B cell (primary cell): ENCODE results near the gene UPK3BL2. TPM values are rescaled to one million over a fixed set of nuclear protein-coding genes. Genes with fewer than 3 reads are reported as not detected.
"Not testable (repeated sequence)": the region's sequence is repeated elsewhere in the genome, so short reads cannot be mapped to it uniquely, and the experiment has no call there.

Experiments used
- ATAC-seq: fragments of 200-7000 bp; cut with Tn5 transposase; one replicate; pipeline ENCODE4 v1.10.0; 2021; ENCODE audit warnings: low read depth, mild to moderate bottlenecking, moderate number of reproducible peaks, moderate library complexity
- CTCF ChIA-PET: fragments of 350-600 bp; sonication (Branson Sonifier 250); formaldehyde crosslinking; loops from one replicate; lab custom pipeline; 2021; ENCODE audit warnings: antibody characterized with exemption, inconsistent platforms; lab: Charles Lee
- POLR2A ChIA-PET: fragments of 350-600 bp; sonication (Branson Sonifier 250); formaldehyde crosslinking; loops from one replicate; lab custom pipeline; 2021; ENCODE audit warnings: antibody characterized with exemption; lab: Charles Lee
- DNase-seq: peaks from one replicate; pipeline ENCODE4 v3.0.0; 2013
- H2AFZ ChIP-seq: 2 replicates; pipeline ENCODE4 v1.6.1; 2012; ENCODE audit warnings: mild to moderate bottlenecking, low read depth, low read length; ENCODE audit not compliant: insufficient read depth, poor library complexity, severe bottlenecking
- H3K27ac ChIP-seq, 2 donors: 1 replicate in 1 of 2; 2 replicates in 1 of 2; pipeline ENCODE4 v1.5.1; 2012 to 2013; ENCODE audit warnings: low read length in 2 of 2, mild to moderate bottlenecking in 2 of 2, moderate library complexity in 1 of 2
- H3K27me3 ChIP-seq, 4 experiments: fragments of 200-600 bp in 1 of 4; sonication (generic) in 1 of 4; replicated peaks in 1 of 4; 1 replicate in 2 of 4; 2 replicates in 2 of 4; pipeline versions ENCODE4 v1.6.1 to v1.7.0; 2013 to 2016; ENCODE audit warnings: low read length in 3 of 4, mild to moderate bottlenecking in 2 of 4, mixed read lengths in 1 of 4, moderate library complexity in 1 of 4; ENCODE audit not compliant: insufficient read depth in 4 of 4, control insufficient read depth in 3 of 4; ENCODE audit errors: control extremely low read depth in 1 of 4
- H3K36me3 ChIP-seq, 2 experiments: replicated peaks in 1 of 2; 1 replicate in 1 of 2; 2 replicates in 1 of 2; pipeline versions ENCODE4 v1.6.1 to v1.7.1; 2013; ENCODE audit warnings: low read length in 1 of 2; ENCODE audit not compliant: insufficient read depth in 2 of 2, control insufficient read depth in 1 of 2; ENCODE audit errors: control extremely low read depth in 1 of 2, extremely low read depth in 1 of 2
- H3K4me1 ChIP-seq, 2 donors: fragments of 200-600 bp in 1 of 2; sonication (generic) in 1 of 2; 1 replicate in 1 of 2; 2 replicates in 1 of 2; pipeline versions ENCODE4 v1.5.1 to v1.6.1; 2013 to 2017; ENCODE audit warnings: low read length in 2 of 2; ENCODE audit not compliant: control insufficient read depth in 2 of 2, insufficient read depth in 2 of 2
- H3K4me2 ChIP-seq: replicated peaks from 2 replicates; pipeline ENCODE3; 2012; ENCODE audit warnings: mild to moderate bottlenecking, low read depth, low read length; ENCODE audit not compliant: poor library complexity, severe bottlenecking
- H3K4me3 ChIP-seq, 5 experiments: fragments of 200-600 bp in 1 of 5; sonication (generic) in 1 of 5; 1 replicate in 3 of 5; 2 replicates in 2 of 5; pipeline versions ENCODE4 v1.5.1 to v1.7.0; 2011 to 2016; ENCODE audit warnings: low read length in 4 of 5, mild to moderate bottlenecking in 4 of 5, low read depth in 2 of 5, control low read depth in 1 of 5, moderate library complexity in 1 of 5; ENCODE audit not compliant: insufficient read depth in 1 of 5; ENCODE audit errors: control extremely low read depth in 1 of 5, extremely low read depth in 1 of 5
- H3K79me2 ChIP-seq: fragments of 200-600 bp; sonication (generic); one replicate; pipeline ENCODE4 v1.6.0; 2016; ENCODE audit warnings: low read length; ENCODE audit not compliant: control insufficient read depth, insufficient read depth
- H3K9ac ChIP-seq: fragments of 200-600 bp; sonication (generic); 2 replicates; pipeline ENCODE4 v1.6.1; 2017; ENCODE audit warnings: mild to moderate bottlenecking, low read length, moderate library complexity
- H3K9me3 ChIP-seq, 3 donors: one replicate each; pipeline versions ENCODE4 v1.6.1 to v1.7.1; 2013; ENCODE audit warnings: low read length in 2 of 3; ENCODE audit not compliant: control insufficient read depth in 2 of 3, insufficient read depth in 1 of 3; ENCODE audit errors: control extremely low read depth in 1 of 3
- H4K20me1 ChIP-seq: 2 replicates; pipeline ENCODE4 v1.6.0; 2012; ENCODE audit warnings: mild to moderate bottlenecking, low read length; ENCODE audit not compliant: insufficient read depth, control insufficient read depth, poor library complexity, severe bottlenecking
- H3K27ac Mint-ChIP-seq: one replicate; pipeline ENCODE4 v1.8.0; 2021; ENCODE audit warnings: mixed read lengths
- H3K27me3 Mint-ChIP-seq: one replicate; pipeline ENCODE4 v1.8.0; 2021; ENCODE audit warnings: mixed read lengths
- H3K4me1 Mint-ChIP-seq: one replicate; pipeline ENCODE4 v1.8.0; 2021; ENCODE audit warnings: mixed read lengths
- H3K4me3 Mint-ChIP-seq: one replicate; pipeline ENCODE4 v1.8.0; 2021; ENCODE audit warnings: mixed read lengths
- H3K9me3 Mint-ChIP-seq: one replicate; pipeline ENCODE4 v1.8.0; 2022; ENCODE audit warnings: mixed read lengths; ENCODE audit not compliant: insufficient read depth
- WGBS: methylation state at CpG from one replicate; pipeline ENCODE4 v1.1.5; 2013; ENCODE audit warnings: missing lambda C conversion rate; ENCODE audit not compliant: insufficient coverage; 5-methylcytosine and 5-hydroxymethylcytosine counted together
- intact Hi-C: fragments of 100-400 bp; cut with micrococcal nuclease; formaldehyde crosslinking; loops from one replicate; pipeline ENCODE4 v1.10.0; 2022
- polyA plus RNA-seq: library from polyadenylated mRNA; depleted of rRNA; stranded (reverse); fragments of >200 nt; gene quantifications from 2 replicates; pipeline ENCODE4 v1.2.3, GENCODE V29; 2012
- total RNA-seq, 2 donors: library from RNA; stranded (reverse); fragments of 120-200 nt in 1 of 2; gene quantifications; 1 replicate in 1 of 2; 2 replicates in 1 of 2; pipeline versions ENCODE4 v1.2.3 to v1.2.4, GENCODE V29; 2013 to 2022

The UPK3BL2 gene
- total and polyA plus RNA-seq, 2 donors (not counting 1 experiment from before 2014, with no cell fraction given) = 68.2 to 143 TPM

DNA sequence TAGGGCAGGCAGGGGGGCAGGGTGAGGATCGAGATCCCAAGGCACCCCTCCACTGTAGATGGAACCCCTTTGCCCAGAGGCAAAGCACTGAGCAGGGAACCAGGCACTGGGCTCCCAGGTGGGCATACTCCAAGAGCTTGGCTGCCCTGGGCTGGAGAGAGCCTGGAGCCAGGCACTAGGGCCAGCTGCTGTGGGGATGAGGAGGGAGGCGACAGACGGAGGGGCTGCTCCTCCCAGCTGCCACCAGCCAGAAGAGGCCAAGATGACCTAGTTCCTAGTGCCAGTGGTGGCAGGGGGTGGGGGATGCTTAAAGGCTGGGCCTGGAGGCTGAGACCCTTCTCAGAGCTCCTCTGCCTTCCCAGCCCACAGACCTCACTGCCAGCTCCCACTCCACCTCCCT lies 27.6 kb downstream of the UPK3BL2 start:
- H3K36me3 ChIP-seq, H3K27me3 ChIP-seq, H4K20me1 ChIP-seq, intact Hi-C loops, CTCF ChIA-PET, H3K9me3 Mint-ChIP-seq, H3K9me3 ChIP-seq, DNase-seq, H2AFZ ChIP-seq, ATAC-seq, H3K27ac ChIP-seq, H3K4me3 ChIP-seq, H3K79me2 ChIP-seq, H3K4me3 Mint-ChIP-seq, POLR2A ChIA-PET, H3K27ac Mint-ChIP-seq, H3K4me1 Mint-ChIP-seq, H3K4me2 ChIP-seq, H3K27me3 Mint-ChIP-seq, H3K9ac ChIP-seq: not testable (repeated sequence)
- peaks cover 8 to 11% of the 10 kb centered on the region in 2 donors for H3K4me1 ChIP-seq
- no CpG with 5 or more reads among the region's 3 CpGs for WGBS

DNA sequence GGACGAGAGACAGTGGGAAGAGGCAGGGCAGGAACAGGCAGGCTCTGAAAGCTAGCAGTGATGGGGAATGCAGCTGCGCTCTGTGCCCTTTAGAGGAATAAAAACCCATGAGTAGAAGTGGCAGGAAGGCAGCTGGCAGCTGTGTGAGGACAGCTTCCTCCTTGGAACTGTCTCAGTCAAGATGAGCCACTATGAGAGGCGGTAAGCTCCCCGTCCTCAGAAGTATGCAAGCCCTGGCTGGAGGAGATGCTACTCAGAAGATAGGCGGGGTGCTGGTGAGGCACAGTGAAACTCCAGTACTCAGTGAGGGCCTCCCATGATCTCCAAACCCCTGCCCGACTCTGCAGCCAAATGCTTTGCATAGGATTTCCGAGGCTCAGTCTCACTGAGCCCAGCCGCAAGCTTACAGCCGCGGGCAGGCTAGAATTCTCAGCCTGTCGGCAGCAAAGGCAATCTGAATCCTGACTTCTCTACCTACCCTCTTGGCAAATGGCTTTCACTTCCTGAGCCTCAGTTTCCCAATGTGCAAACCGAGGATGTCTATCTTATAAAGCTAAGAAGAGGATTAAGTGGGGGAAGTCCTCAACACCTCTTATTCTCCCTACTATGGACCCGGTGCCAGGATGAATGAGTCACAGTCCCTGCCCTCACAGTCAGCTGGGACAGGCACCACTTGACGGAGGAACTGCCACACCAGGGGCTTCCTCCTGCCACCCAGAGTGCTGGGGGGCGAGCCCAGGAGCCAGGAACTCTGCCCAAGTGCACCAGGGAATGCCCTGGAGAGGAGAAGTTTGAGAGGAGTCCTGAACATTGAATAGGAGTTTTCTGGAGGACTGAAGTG lies 28.4 kb downstream of the UPK3BL2 start:
- H3K4me3 Mint-ChIP-seq, H3K79me2 ChIP-seq, H3K4me2 ChIP-seq, H3K27me3 ChIP-seq, H3K27me3 Mint-ChIP-seq, H3K9ac ChIP-seq, H3K9me3 ChIP-seq, intact Hi-C loops, CTCF ChIA-PET, H3K27ac Mint-ChIP-seq, H3K27ac ChIP-seq, H3K4me3 ChIP-seq, H4K20me1 ChIP-seq, DNase-seq, H3K9me3 Mint-ChIP-seq, POLR2A ChIA-PET, H3K4me1 Mint-ChIP-seq, H2AFZ ChIP-seq, H3K36me3 ChIP-seq: not testable (repeated sequence)
- peaks cover 8 to 11% of the 10 kb centered on the region in 2 donors for H3K4me1 ChIP-seq
- peak; percentile 16 for ATAC-seq
- no CpG with 5 or more reads among the region's 15 CpGs for WGBS

DNA sequence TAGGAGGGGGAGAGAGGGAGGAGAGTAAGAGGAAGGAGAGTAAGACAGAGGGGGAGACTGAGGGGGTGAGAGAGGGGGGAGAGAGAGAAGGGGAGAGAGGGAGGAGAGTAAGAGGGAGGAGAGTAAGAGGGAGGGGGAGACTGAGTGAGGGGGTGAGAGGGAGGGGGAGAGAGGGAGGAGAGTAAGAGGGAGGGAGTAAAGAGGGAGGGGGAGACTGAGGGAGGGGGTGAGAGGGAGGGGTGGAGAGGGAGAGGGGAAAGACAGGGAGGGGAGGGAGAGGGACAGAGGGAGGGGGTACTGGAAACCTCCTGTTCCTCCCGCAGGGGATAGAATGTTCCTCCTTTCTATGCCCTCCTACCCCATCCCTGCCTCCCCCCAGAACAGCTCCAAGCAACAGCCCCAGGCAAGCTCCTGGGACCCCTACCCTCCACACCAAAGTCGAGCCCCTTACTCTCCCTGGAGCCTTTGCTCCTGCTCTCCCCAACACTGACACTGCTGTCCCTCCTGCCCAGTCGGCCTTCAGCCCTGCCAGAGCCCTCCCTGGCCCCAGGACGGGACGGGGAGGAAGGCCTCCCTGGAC lies 30.8 kb downstream of the UPK3BL2 start:
- peak overlapping the region; percentile 26 for H3K4me3 Mint-ChIP-seq
- intact Hi-C loops = not testable (repeated sequence)

More for the DNA sequence above, 30.8 kb downstream of the UPK3BL2 start:
- H3K36me3 ChIP-seq, H3K27ac Mint-ChIP-seq, CTCF ChIA-PET, H3K27me3 Mint-ChIP-seq, ATAC-seq, H3K79me2 ChIP-seq, POLR2A ChIA-PET, H3K27me3 ChIP-seq, H3K9me3 Mint-ChIP-seq, H3K4me1 Mint-ChIP-seq, H3K4me3 ChIP-seq, H3K9ac ChIP-seq, H3K27ac ChIP-seq, H3K9me3 ChIP-seq, H3K4me1 ChIP-seq, H4K20me1 ChIP-seq: not testable (repeated sequence)
- peak; percentile 45 for DNase-seq
- H2AFZ ChIP-seq = peak overlapping the region; percentile 51
- peak overlapping the region; percentile 43 for H3K4me2 ChIP-seq
- WGBS = 13% methylated on average over 1 of the region's 5 CpGs
